GM21526 (cell line): ENCODE measurements around the gene DIABLO.
"Not testable (repeated sequence)": the region's sequence is repeated elsewhere in the genome, so short reads cannot be mapped to it uniquely, and the experiment has no call there.

Experiments used
- ATAC-seq: cut with Tn5 transposase; IDR thresholded peaks from one replicate; pipeline ENCODE4 v1.9.1; 2021; ENCODE audit warnings: moderate library complexity; ENCODE audit not compliant: unreplicated experiment, low FRiP score

DIABLO gene

GRCh38 chr12:122215771-122216170 is 10.1 kb downstream of the DIABLO start:
- ATAC-seq, result no peak

- ATAC-seq, result no peak
Measured at GRCh38 chr12:122208073-122208820, 17.6 kb downstream of the DIABLO start.

GRCh38 chr12:122207391-122207790 is 18.5 kb downstream of the DIABLO start:
- ATAC-seq, result no peak

GRCh38 chr12:122206976-122207375 is 18.9 kb downstream of the DIABLO start:
- ATAC-seq, result no peak

GRCh38 chr12:122206111-122206881 is 19.6 kb downstream of the DIABLO start:
- ATAC-seq, result no peak

GRCh38 chr12:122205053-122205925 is 20.6 kb downstream of the DIABLO start:
- no peak for ATAC-seq

GRCh38 chr12:122204167-122205052 is 21.4 kb downstream of the DIABLO start:
- ATAC-seq, result no peak

- no peak for ATAC-seq
Measured at GRCh38 chr12:122203301-122204166, 22.3 kb downstream of the DIABLO start, which contains the start of gene B3GNT4. Gene B3GNT4, plus strand, starts transcription at chr12:122203709. Its CDS starts 910 bp downstream, at chr12:122204619.

GRCh38 chr12:122202811-122203210 is 23.0 kb downstream of the DIABLO start:
- ATAC-seq, result not testable (repeated sequence)

- ATAC-seq, result no peak
Measured at GRCh38 chr12:122202017-122202416, 23.8 kb downstream of the DIABLO start.

GRCh38 chr12:122201381-122201780 is 24.5 kb downstream of the DIABLO start:
- no peak for ATAC-seq

- ATAC-seq, result no peak
Measured at GRCh38 chr12:122200541-122201175, 25.2 kb downstream of the DIABLO start.

- ATAC-seq, result no peak
Measured at GRCh38 chr12:122199484-122200355, 26.1 kb downstream of the DIABLO start.

- ATAC-seq, result no peak
Measured at GRCh38 chr12:122197612-122197966, 28.3 kb downstream of the DIABLO start.

GRCh38 chr12:122195405-122195804 is 30.4 kb downstream of the DIABLO start:
- ATAC-seq, result no peak

GRCh38 chr12:122194804-122195203 is 31.0 kb downstream of the DIABLO start:
- ATAC-seq, result no peak

- no peak for ATAC-seq
Measured at GRCh38 chr12:122192441-122192840, 33.4 kb downstream of the DIABLO start.
